SK-N-SH (cell line): ENCODE data around the gene PXDC1. TPM values are rescaled to one million over a fixed set of nuclear protein-coding genes. Genes with fewer than 3 reads are reported as not detected.

Source experiments
- CTCF ChIA-PET: fragments of 300-600, 350-600 bp; formaldehyde crosslinking; extraction: SDS; loops from one replicate; lab custom pipeline; 2021; lab: Yijun Ruan, JAX
- POLR2A ChIA-PET: fragments of 350-600 bp; sonication (Branson Sonifier 250); formaldehyde crosslinking; extraction: SDS; loops from one replicate; lab custom pipeline; 2020; ENCODE audit warnings: antibody characterized with exemption, inconsistent platforms; lab: Yijun Ruan, JAX
- DNase-seq: peaks from one replicate; pipeline ENCODE4 v3.0.0; 2012
- H2AFZ ChIP-seq: fragments of 200-600 bp; sonication (generic); 2 replicates; pipeline ENCODE4 v1.8.1; 2016; ENCODE audit warnings: antibody characterized with exemption, mild to moderate bottlenecking, low read depth
- H3F3A ChIP-seq: fragments of 200-600 bp; sonication (generic); replicated peaks from 2 replicates; pipeline ENCODE3; 2016; ENCODE audit warnings: antibody characterized with exemption, mild to moderate bottlenecking; ENCODE audit not compliant: insufficient read depth
- H3K27ac ChIP-seq, 2 experiments: fragments of 200-500 bp in 1 of 2; fragments of 200-600 bp in 1 of 2; sonication (Bioruptor generic) in 1 of 2; sonication (generic), shearing (Covaris generic) in 1 of 2; 2 replicates each; pipeline versions ENCODE4 v1.5.1 to v1.6.1; 2014 to 2016; ENCODE audit warnings: low read depth in 2 of 2, inconsistent platforms in 1 of 2, low read length in 1 of 2, mild to moderate bottlenecking in 1 of 2, mixed read lengths in 1 of 2
- H3K27me3 ChIP-seq: fragments of 200-600 bp; sonication (generic), shearing (Covaris generic); 2 replicates; pipeline ENCODE4 v1.6.1; 2016; ENCODE audit warnings: mixed run types; ENCODE audit not compliant: insufficient read depth
- H3K36me3 ChIP-seq, 2 experiments: fragments of 200-500 bp in 1 of 2; fragments of 200-600 bp in 1 of 2; sonication (Bioruptor generic) in 1 of 2; sonication (generic) in 1 of 2; replicated peaks in 1 of 2; 2 replicates each; pipeline versions ENCODE3 to v1.5.1; 2014 to 2016; ENCODE audit warnings: low read length in 1 of 2, mild to moderate bottlenecking in 1 of 2; ENCODE audit not compliant: insufficient read depth in 2 of 2, control insufficient read depth in 1 of 2
- H3K4me1 ChIP-seq, 2 experiments: fragments of 200-500 bp in 1 of 2; fragments of 200-600 bp in 1 of 2; sonication (Bioruptor generic) in 1 of 2; sonication (generic), shearing (Covaris generic) in 1 of 2; 2 replicates each; pipeline versions ENCODE4 v1.5.1 to v1.6.1; 2014 to 2016; ENCODE audit warnings: low read depth in 1 of 2, low read length in 1 of 2, mixed run types in 1 of 2; ENCODE audit not compliant: insufficient read depth in 2 of 2, control insufficient read depth in 1 of 2
- H3K4me2 ChIP-seq: fragments of 200-600 bp; sonication (generic), shearing (Covaris generic); 2 replicates; pipeline ENCODE4 v1.6.1; 2017; ENCODE audit warnings: mixed run types
- H3K4me3 ChIP-seq, 2 experiments: fragments of 200-500 bp in 1 of 2; fragments of 200-600 bp in 1 of 2; sonication (Bioruptor generic) in 1 of 2; sonication (generic), shearing (Covaris generic) in 1 of 2; 2 replicates each; pipeline versions ENCODE4 v1.5.1 to v1.8.1; 2014 to 2016; ENCODE audit warnings: low read depth in 2 of 2, inconsistent platforms in 1 of 2, low read length in 1 of 2, mild to moderate bottlenecking in 1 of 2, mixed read lengths in 1 of 2, moderate library complexity in 1 of 2
- H3K79me2 ChIP-seq: fragments of 200-600 bp; sonication (generic); 2 replicates; pipeline ENCODE4 v1.8.1; 2017; ENCODE audit warnings: mild to moderate bottlenecking; ENCODE audit not compliant: insufficient read depth
- H3K9ac ChIP-seq: fragments of 200-600 bp; sonication (generic); 2 replicates; pipeline ENCODE4 v1.6.1; 2017; ENCODE audit warnings: mixed run types
- H3K9me2 ChIP-seq: fragments of 200-600 bp; sonication (generic); 2 replicates; pipeline ENCODE4 v1.6.1; 2017; ENCODE audit warnings: mixed run types
- H3K9me3 ChIP-seq: fragments of 200-600 bp; sonication (generic); 2 replicates; pipeline ENCODE4 v1.6.1; 2017; ENCODE audit warnings: mixed run types, mild to moderate bottlenecking, moderate library complexity
- H4K20me1 ChIP-seq: fragments of 200-600 bp; sonication (generic); 2 replicates; pipeline ENCODE4 v1.6.1; 2017; ENCODE audit warnings: mild to moderate bottlenecking, mixed run types; ENCODE audit not compliant: insufficient read depth
- EP300 ChIP-seq, 2 experiments: IDR thresholded peaks; 2 replicates each; pipeline versions ENCODE4 v1.4.0 to v1.6.1; 2012; ENCODE audit warnings: borderline replicate concordance in 1 of 2, low read depth in 1 of 2, low read length in 1 of 2
- EZH2phosphoT487 ChIP-seq: fragments of 200-600 bp; sonication (generic); IDR thresholded peaks from 2 replicates; pipeline ENCODE4 v1.6.1; 2017; ENCODE audit warnings: low read depth, mixed run types, mild to moderate bottlenecking, antibody characterized with exemption, moderate library complexity, borderline replicate concordance
- FOSL2 ChIP-seq: IDR thresholded peaks from 2 replicates; pipeline ENCODE4 v1.4.0; 2012; ENCODE audit warnings: low read depth, mild to moderate bottlenecking, moderate library complexity, borderline replicate concordance
- FOXM1 ChIP-seq: IDR thresholded peaks from 2 replicates; pipeline ENCODE4 v1.4.0; 2012; ENCODE audit warnings: low read depth, mild to moderate bottlenecking
- JUND ChIP-seq: IDR thresholded peaks from 2 replicates; pipeline ENCODE4 v1.4.0; 2012
- RAD21 ChIP-seq: IDR thresholded peaks from 2 replicates; pipeline ENCODE4 v1.6.1; 2012; ENCODE audit warnings: mild to moderate bottlenecking, low read length
- RCOR1 ChIP-seq: fragments of 150-350 bp; IDR thresholded peaks from 2 replicates; pipeline ENCODE4 v1.6.1; 2017; ENCODE audit warnings: antibody characterized with exemption, low read length
- REST ChIP-seq: IDR thresholded peaks from 2 replicates; pipeline ENCODE4 v1.6.1; 2012; ENCODE audit warnings: mild to moderate bottlenecking, low read depth, low read length, moderate library complexity
- RFX5 ChIP-seq: IDR thresholded peaks from 2 replicates; pipeline ENCODE4 v1.6.1; 2012; ENCODE audit warnings: mild to moderate bottlenecking, improper control_type of control experiment, low read length
- RXRA ChIP-seq: IDR thresholded peaks from 2 replicates; pipeline ENCODE4 v1.4.0; 2012; ENCODE audit warnings: low read depth, mild to moderate bottlenecking, borderline replicate concordance
- SIN3A ChIP-seq: IDR thresholded peaks from 2 replicates; pipeline ENCODE4 v1.6.1; 2012; ENCODE audit warnings: low read depth, mild to moderate bottlenecking, low read length, moderate library complexity, borderline replicate concordance
- SMC3 ChIP-seq: IDR thresholded peaks from 2 replicates; pipeline ENCODE4 v1.6.1; 2012; ENCODE audit warnings: low read depth, low read length, improper control_type of control experiment
- TAF1 ChIP-seq: IDR thresholded peaks from 2 replicates; pipeline ENCODE4 v1.6.1; 2012; ENCODE audit warnings: low read depth, mild to moderate bottlenecking, low read length, moderate library complexity, borderline replicate concordance
- TEAD4 ChIP-seq: IDR thresholded peaks from 2 replicates; pipeline ENCODE4 v1.4.0; 2012; ENCODE audit warnings: mild to moderate bottlenecking, borderline replicate concordance; ENCODE audit not compliant: insufficient read depth
- WGBS: methylation state at CpG from one replicate; pipeline ENCODE4 v1.1.6; 2017; ENCODE audit warnings: low lambda C conversion rate; 5-methylcytosine and 5-hydroxymethylcytosine counted together
- polyA plus RNA-seq, 3 experiments: library from polyadenylated mRNA; depleted of rRNA; stranded (reverse); fragments of >200 nt; gene quantifications; 2 replicates each; pipeline ENCODE4 v1.2.3, GENCODE V29; 2012
- TF ChIP-seq, protein P1 (sequence below): fragments of 150-350 bp; IDR thresholded peaks from 2 replicates; pipeline ENCODE4 v1.6.1; 2017; ENCODE audit warnings: antibody characterized with exemption, low read length, low read depth, borderline replicate concordance
- TF ChIP-seq, protein P2 (sequence below): IDR thresholded peaks from 2 replicates; pipeline ENCODE4; 2012

The PXDC1 gene
- polyA plus RNA-seq, 1 of the 3 experiments (the other 2 are of a cell fraction), result 14.1 TPM

GRCh38 chr6:3696525-3697088 lies 54.9 kb downstream of the PXDC1 start:
- no peak for DNase-seq
- Histone ChIP-seq H3F3A (no peaks in the 10 kb centered on the region), H3K27ac (no peak overlapping the region), H3K4me1 (no peaks in the 10 kb centered on the region), H3K4me3 (no peak overlapping the region), H2AFZ (no peak overlapping the region), H3K79me2 (no peaks in the 10 kb centered on the region), H3K9ac (no peak overlapping the region), H3K36me3 (no peaks in the 10 kb centered on the region), H3K27me3 (no peaks in the 10 kb centered on the region), H3K9me2 (no peaks in the 10 kb centered on the region), H4K20me1 (no peaks in the 10 kb centered on the region), H3K9me3 (no peaks in the 10 kb centered on the region), H3K4me2 (no peak overlapping the region)
- 42% methylated on average over 5 of the region's 5 CpGs for WGBS
- ChIA-PET POLR2A (no interaction called here), CTCF (interaction anchor here (0.9 kb wide), 1 partner anchor 14 kb away, joined by 3 read pairs; no protein-coding TSS in a partner anchor)
- TF ChIP-seq, protein P1, sequence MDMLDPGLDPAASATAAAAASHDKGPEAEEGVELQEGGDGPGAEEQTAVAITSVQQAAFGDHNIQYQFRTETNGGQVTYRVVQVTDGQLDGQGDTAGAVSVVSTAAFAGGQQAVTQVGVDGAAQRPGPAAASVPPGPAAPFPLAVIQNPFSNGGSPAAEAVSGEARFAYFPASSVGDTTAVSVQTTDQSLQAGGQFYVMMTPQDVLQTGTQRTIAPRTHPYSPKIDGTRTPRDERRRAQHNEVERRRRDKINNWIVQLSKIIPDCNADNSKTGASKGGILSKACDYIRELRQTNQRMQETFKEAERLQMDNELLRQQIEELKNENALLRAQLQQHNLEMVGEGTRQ, result no peak
- no peak for TF ChIP-seq REST
- no peak for TF ChIP-seq RFX5
- no peak for TF ChIP-seq JUND
- TF ChIP-seq RCOR1, result no peak
- TF ChIP-seq FOXM1, result no peak

GRCh38 chr6:3695065-3695817 lies 56.3 kb downstream of the PXDC1 start:
- TF ChIP-seq TAF1 (no peak), FOSL2 (no peak), EP300 (IDR thresholded peaks at IDR 0.05; ENCODE audit: borderline replicate concordance in 1 of 2, low read depth in 1 of 2, low read length in 1 of 2) (no peak), EZH2phosphoT487 (no peak), TEAD4 (no peak), SIN3A (no peak), RXRA (no peak), RAD21 (no peak), RCOR1 (no peak), FOXM1 (no peak), SMC3 (no peak)
- TF ChIP-seq, protein P2, sequence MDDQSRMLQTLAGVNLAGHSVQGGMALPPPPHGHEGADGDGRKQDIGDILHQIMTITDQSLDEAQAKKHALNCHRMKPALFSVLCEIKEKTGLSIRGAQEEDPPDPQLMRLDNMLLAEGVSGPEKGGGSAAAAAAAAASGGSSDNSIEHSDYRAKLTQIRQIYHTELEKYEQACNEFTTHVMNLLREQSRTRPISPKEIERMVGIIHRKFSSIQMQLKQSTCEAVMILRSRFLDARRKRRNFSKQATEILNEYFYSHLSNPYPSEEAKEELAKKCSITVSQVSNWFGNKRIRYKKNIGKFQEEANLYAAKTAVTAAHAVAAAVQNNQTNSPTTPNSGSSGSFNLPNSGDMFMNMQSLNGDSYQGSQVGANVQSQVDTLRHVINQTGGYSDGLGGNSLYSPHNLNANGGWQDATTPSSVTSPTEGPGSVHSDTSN, result no peak
- ChIA-PET POLR2A (no interaction called here), CTCF (no interaction called here)

More at GRCh38 chr6:3695065-3695817, 56.3 kb downstream of the PXDC1 start:
- Histone ChIP-seq H3K36me3 (no peaks in the 10 kb centered on the region), H3K9me3 (no peaks in the 10 kb centered on the region), H3K79me2 (no peaks in the 10 kb centered on the region), H2AFZ (no peak overlapping the region), H4K20me1 (no peaks in the 10 kb centered on the region), H3F3A (no peaks in the 10 kb centered on the region), H3K27me3 (no peaks in the 10 kb centered on the region), H3K4me1 (no peaks in the 10 kb centered on the region), H3K9me2 (no peaks in the 10 kb centered on the region), H3K4me3 (no peak overlapping the region), H3K27ac (no peak overlapping the region), H3K9ac (no peak overlapping the region), H3K4me2 (no peak overlapping the region)
- WGBS, result 48% methylated on average over 2 of the region's 2 CpGs
- no peak for DNase-seq
